ENCODE data around the gene CYP1A2. TPM values are rescaled to one million over a fixed set of nuclear protein-coding genes. Genes with fewer than 3 reads are reported as not detected.

Gene CYP1A2
- total RNA-seq, 2 experiments from 2014 or later, result not detected

- ChIA-PET POLR2A (interaction anchor here (0.6 to 3.4 kb wide), 6 partner anchors 7 to 76 kb away, joined by 3 to 33 read pairs (median 3); partner anchors contain the start of genes CSK and ULK3), CTCF (interaction anchor here (0.5 to 32.0 kb wide), 15 partner anchors 1 to 290 kb away, joined by 3 to 914 read pairs (median 3); partner anchors contain the start of genes CSK and CYP1A1)
Measured at GRCh38 chr15:74793135-74794028, 44.7 kb downstream of the CYP1A2 start.

- CTCF ChIA-PET, result interaction anchor here (0.5 to 32.0 kb wide), 11 partner anchors 2 to 333 kb away, joined by 3 to 914 read pairs (median 4); partner anchors contain the start of genes CSK and CYP1A1
- POLR2A ChIA-PET, result interaction anchor here (0.6 to 3.4 kb wide), 5 partner anchors 8 to 253 kb away, joined by 3 to 33 read pairs (median 3); partner anchors contain the start of genes CSK and ULK3
Measured at GRCh38 chr15:74794248-74794969, 45.8 kb downstream of the CYP1A2 start.

GRCh38 chr15:74794970-74795349, 46.3 kb downstream of the CYP1A2 start:
- ChIA-PET POLR2A (interaction anchor here (1.5 kb wide), 1 partner anchor 9 kb away, joined by 3 read pairs; no protein-coding TSS in a partner anchor), CTCF (interaction anchor here (0.5 to 32.0 kb wide), 4 partner anchors 14 to 333 kb away, joined by 4 to 914 read pairs (median 6); partner anchors contain the start of gene CSK)

GRCh38 chr15:74795966-74796625, 47.5 kb downstream of the CYP1A2 start:
- ChIA-PET CTCF (interaction anchor here (1.2 to 32.0 kb wide), 3 partner anchors 15 to 154 kb away, joined by 3 to 914 read pairs (median 4); partner anchors contain the start of gene CSK), POLR2A (interaction anchor here (3.5 kb wide), 1 partner anchor 9 kb away, joined by 13 read pairs; no protein-coding TSS in a partner anchor)

GRCh38 chr15:74798388-74799254, 50.0 kb downstream of the CYP1A2 start:
- CTCF ChIA-PET, result interaction anchor here (0.7 to 32.0 kb wide), 9 partner anchors 8 to 180 kb away, joined by 3 to 914 read pairs (median 5); partner anchors contain the start of gene CSK
- POLR2A ChIA-PET, result interaction anchor here (0.6 to 3.5 kb wide), 4 partner anchors 11 to 103 kb away, joined by 3 to 13 read pairs (median 5); no protein-coding TSS in a partner anchor

- ChIA-PET CTCF (interaction anchor here (0.6 to 32.0 kb wide), 10 partner anchors 9 to 172 kb away, joined by 3 to 914 read pairs (median 5); partner anchors contain the start of gene CSK), POLR2A (interaction anchor here (0.6 to 1.7 kb wide), 2 partner anchors 12 to 102 kb away, joined by 3 to 7 read pairs; no protein-coding TSS in a partner anchor)
Measured at GRCh38 chr15:74799255-74799855, 50.7 kb downstream of the CYP1A2 start.

GRCh38 chr15:74799856-74800558, 51.4 kb downstream of the CYP1A2 start:
- ChIA-PET POLR2A (interaction anchor here (1.7 kb wide), 1 partner anchor 12 kb away, joined by 7 read pairs; no protein-coding TSS in a partner anchor), CTCF (interaction anchor here (0.6 to 32.0 kb wide), 10 partner anchors 8 to 173 kb away, joined by 3 to 914 read pairs (median 5); partner anchors contain the start of gene CSK)

GRCh38 chr15:74800559-74801094, 52.0 kb downstream of the CYP1A2 start:
- CTCF ChIA-PET, result interaction anchor here (1.0 to 32.0 kb wide), 4 partner anchors 16 to 167 kb away, joined by 3 to 914 read pairs (median 8); partner anchors contain the start of gene CSK
- POLR2A ChIA-PET, result interaction anchor here (1.7 kb wide), 1 partner anchor 13 kb away, joined by 7 read pairs; no protein-coding TSS in a partner anchor

- CTCF ChIA-PET, result interaction anchor here (32.0 kb wide), 1 partner anchor 21 kb away, joined by 914 read pairs; the partner anchor contains the start of gene CSK
- POLR2A ChIA-PET, result no interaction called here
Measured at GRCh38 chr15:74801311-74801997, 52.8 kb downstream of the CYP1A2 start.

- POLR2A ChIA-PET, result no interaction called here
Measured at GRCh38 chr15:74802290-74802689, 53.6 kb downstream of the CYP1A2 start.

GRCh38 chr15:74802862-74803447, 54.3 kb downstream of the CYP1A2 start:
- ChIA-PET CTCF (interaction anchor here (32.0 kb wide), 1 partner anchor 22 kb away, joined by 914 read pairs; the partner anchor contains the start of gene CSK), POLR2A (no interaction called here)

More at GRCh38 chr15:74802290-74802689, 53.6 kb downstream of the CYP1A2 start:
- CTCF ChIA-PET, result interaction anchor here (32.0 kb wide), 1 partner anchor 22 kb away, joined by 914 read pairs; the partner anchor contains the start of gene CSK

GRCh38 chr15:74804935-74805334, 56.3 kb downstream of the CYP1A2 start:
- POLR2A ChIA-PET, result interaction anchor here (0.6 to 1.6 kb wide), 2 partner anchors 17 to 28 kb away, joined by 3 to 6 read pairs; no protein-coding TSS in a partner anchor
- CTCF ChIA-PET, result interaction anchor here (0.7 to 32.0 kb wide), 4 partner anchors 24 to 439 kb away, joined by 3 to 914 read pairs (median 4); partner anchors contain the start of gene CSK

Measured in activated CD8-positive, alpha-beta memory T cell treated with anti-CD3 and anti-CD28 coated beads for 36 hours (primary cell).